ENCODE measurements around the gene GID8. TPM values are rescaled to one million over a fixed set of nuclear protein-coding genes. Genes with fewer than 3 reads are reported as not detected.

Gene GID8
- total and polyA plus RNA-seq, 4 donors = 11.0 to 35.4 (median 23.7) TPM

DNA sequence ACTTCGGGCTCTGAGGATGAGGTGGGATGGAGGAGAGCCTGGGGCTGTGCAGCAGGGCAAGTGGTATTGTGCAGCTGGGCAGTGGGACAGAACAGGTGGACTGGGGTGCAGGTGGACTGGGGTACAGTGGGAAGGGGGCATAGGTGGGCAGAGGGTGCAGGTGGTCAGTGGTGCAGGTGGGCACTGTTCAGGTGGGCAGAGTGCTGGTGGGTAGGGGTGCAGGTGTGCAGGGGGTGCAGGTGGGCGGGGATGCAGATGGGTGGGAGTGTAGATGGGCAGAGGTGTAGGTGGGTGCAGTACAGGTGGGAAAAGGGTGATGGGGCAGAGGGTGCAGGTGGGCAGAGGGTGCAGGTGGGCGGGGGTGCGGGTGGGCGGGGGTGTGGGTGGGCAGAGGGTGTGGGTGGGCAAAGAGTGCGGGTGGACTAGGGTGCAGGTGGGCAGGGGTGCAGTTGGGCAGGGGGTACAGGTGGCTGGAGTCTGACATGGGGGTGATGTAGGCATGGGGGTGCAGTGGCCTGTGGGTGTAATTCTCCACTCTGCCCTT is 48.4 kb downstream of the GID8 start:
- H3K9me3 ChIP-seq (ENCODE audit: control insufficient read depth in 4 of 4, insufficient read depth in 3 of 4, low read length in 3 of 4) = peaks cover 0 to 2% (median 0%) of the 10 kb centered on the region in 4 donors
- TF ChIP-seq, protein P1, sequence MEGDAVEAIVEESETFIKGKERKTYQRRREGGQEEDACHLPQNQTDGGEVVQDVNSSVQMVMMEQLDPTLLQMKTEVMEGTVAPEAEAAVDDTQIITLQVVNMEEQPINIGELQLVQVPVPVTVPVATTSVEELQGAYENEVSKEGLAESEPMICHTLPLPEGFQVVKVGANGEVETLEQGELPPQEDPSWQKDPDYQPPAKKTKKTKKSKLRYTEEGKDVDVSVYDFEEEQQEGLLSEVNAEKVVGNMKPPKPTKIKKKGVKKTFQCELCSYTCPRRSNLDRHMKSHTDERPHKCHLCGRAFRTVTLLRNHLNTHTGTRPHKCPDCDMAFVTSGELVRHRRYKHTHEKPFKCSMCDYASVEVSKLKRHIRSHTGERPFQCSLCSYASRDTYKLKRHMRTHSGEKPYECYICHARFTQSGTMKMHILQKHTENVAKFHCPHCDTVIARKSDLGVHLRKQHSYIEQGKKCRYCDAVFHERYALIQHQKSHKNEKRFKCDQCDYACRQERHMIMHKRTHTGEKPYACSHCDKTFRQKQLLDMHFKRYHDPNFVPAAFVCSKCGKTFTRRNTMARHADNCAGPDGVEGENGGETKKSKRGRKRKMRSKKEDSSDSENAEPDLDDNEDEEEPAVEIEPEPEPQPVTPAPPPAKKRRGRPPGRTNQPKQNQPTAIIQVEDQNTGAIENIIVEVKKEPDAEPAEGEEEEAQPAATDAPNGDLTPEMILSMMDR (IDR thresholded peaks at IDR 0.05; ENCODE audit: control extremely low read depth, extremely low read depth) = no peak
- H3K4me3 ChIP-seq = no peak overlapping the region
- WGBS, 2 donors = 78% methylated on average over 6 of the region's 6 CpGs
- H3K27ac ChIP-seq (ENCODE audit: low read depth in 1 of 2, low read length in 1 of 2) = no peak overlapping the region
- no peaks in the 10 kb centered on the region for H3K36me3 ChIP-seq (ENCODE audit: control insufficient read depth in 4 of 4, insufficient read depth in 4 of 4, low read length in 4 of 4)
- no peak for DNase-seq
- no peaks in the 10 kb centered on the region for H3K4me1 ChIP-seq (ENCODE audit: control insufficient read depth in 5 of 5, insufficient read depth in 5 of 5, low read length in 5 of 5)
- peaks cover 3 to 14% (median 7%) of the 10 kb centered on the region in 3 donors for H3K27me3 ChIP-seq (ENCODE audit: control insufficient read depth in 3 of 3, insufficient read depth in 3 of 3, low read length in 2 of 3)
- no peak for ATAC-seq (ENCODE audit: insufficient read depth, low FRiP score)
- no peak overlapping the region for H3K9ac ChIP-seq (ENCODE audit: insufficient read depth in 1 of 2, low read length in 2 of 2)

DNA sequence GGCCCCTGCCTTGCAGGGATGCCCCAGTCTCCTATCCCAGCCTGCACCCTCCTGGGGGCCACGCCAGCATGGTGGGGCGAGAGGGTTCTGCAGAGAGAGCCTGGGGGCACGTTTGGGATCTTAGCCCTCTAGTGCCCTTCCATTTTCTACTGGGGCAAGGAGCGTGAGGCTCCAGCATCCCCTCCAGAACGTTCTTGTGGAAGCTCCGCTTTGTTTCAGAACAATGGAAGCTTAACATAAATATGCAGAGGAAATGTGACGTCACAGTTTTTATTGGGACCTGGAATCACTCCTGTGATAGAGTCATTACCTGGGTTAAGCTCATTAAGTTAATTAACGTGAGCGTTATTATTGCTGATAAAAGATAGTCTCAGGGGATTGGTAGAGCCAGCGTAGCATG is 49.2 kb downstream of the GID8 start:
- Histone ChIP-seq H3K27me3 (ENCODE audit: control insufficient read depth in 3 of 3, insufficient read depth in 3 of 3, low read length in 2 of 3) (peaks cover 2 to 12% (median 3%) of the 10 kb centered on the region in 3 donors), H3K9me3 (ENCODE audit: control insufficient read depth in 4 of 4, insufficient read depth in 3 of 4, low read length in 3 of 4) (peaks cover 0 to 2% (median 0%) of the 10 kb centered on the region in 4 donors), H3K4me1 (ENCODE audit: control insufficient read depth in 5 of 5, insufficient read depth in 5 of 5, low read length in 5 of 5) (no peaks in the 10 kb centered on the region), H3K36me3 (ENCODE audit: control insufficient read depth in 4 of 4, insufficient read depth in 4 of 4, low read length in 4 of 4) (no peaks in the 10 kb centered on the region), H3K4me3 (no peak overlapping the region), H3K9ac (ENCODE audit: insufficient read depth in 1 of 2, low read length in 2 of 2) (no peak overlapping the region), H3K27ac (ENCODE audit: low read depth in 1 of 2, low read length in 1 of 2) (no peak overlapping the region)
- ATAC-seq (ENCODE audit: insufficient read depth, low FRiP score) (no peak), DNase-seq (no peak)
- WGBS, 2 donors = 54 to 72% methylated on average over 10 of the region's 10 CpGs
- TF ChIP-seq, protein P1 (IDR thresholded peaks at IDR 0.05; ENCODE audit: control extremely low read depth, extremely low read depth) = no peak

DNA sequence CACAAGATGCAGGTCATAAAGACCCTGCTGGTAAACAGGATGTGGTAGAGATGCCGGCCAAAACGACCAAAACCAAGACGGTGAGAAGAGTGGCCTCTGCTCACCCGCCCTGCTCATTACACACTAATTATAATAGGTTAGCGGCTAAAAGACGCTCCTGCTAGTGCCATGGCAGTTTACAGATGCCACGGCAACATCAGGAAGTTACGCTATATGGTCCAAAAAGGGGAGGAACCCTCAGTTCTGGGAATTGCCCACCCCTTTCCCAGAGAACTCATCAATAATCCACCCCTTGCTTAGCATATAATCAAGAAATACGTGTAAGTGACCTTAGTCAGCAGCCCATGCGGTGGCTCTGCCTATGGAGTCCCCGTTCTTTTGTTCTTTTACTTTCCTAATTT is 51.3 kb downstream of the GID8 start:
- no peak overlapping the region for H3K4me3 ChIP-seq
- WGBS, 2 donors = 30 to 45% methylated on average over 11 of the region's 11 CpGs

More for the DNA sequence above, 51.3 kb downstream of the GID8 start:
- H3K27me3 ChIP-seq (ENCODE audit: control insufficient read depth in 3 of 3, insufficient read depth in 3 of 3, low read length in 2 of 3) = peaks cover 3 to 20% (median 4%) of the 10 kb centered on the region in 3 donors
- no peak overlapping the region for H3K9ac ChIP-seq (ENCODE audit: insufficient read depth in 1 of 2, low read length in 2 of 2)
- no peak overlapping the region for H3K27ac ChIP-seq (ENCODE audit: low read depth in 1 of 2, low read length in 1 of 2)
- no peak for DNase-seq
- H3K36me3 ChIP-seq (ENCODE audit: control insufficient read depth in 4 of 4, insufficient read depth in 4 of 4, low read length in 4 of 4) = no peaks in the 10 kb centered on the region
- no peaks in the 10 kb centered on the region for H3K4me1 ChIP-seq (ENCODE audit: control insufficient read depth in 5 of 5, insufficient read depth in 5 of 5, low read length in 5 of 5)
- H3K9me3 ChIP-seq (ENCODE audit: control insufficient read depth in 4 of 4, insufficient read depth in 3 of 4, low read length in 3 of 4) = peaks cover 0 to 2% (median 0%) of the 10 kb centered on the region in 4 donors
- TF ChIP-seq, protein P1 (IDR thresholded peaks at IDR 0.05; ENCODE audit: control extremely low read depth, extremely low read depth) = no peak
- no peak for ATAC-seq (ENCODE audit: insufficient read depth, low FRiP score)

Data from lung (tissue), 12 donors.